Right ventricle myocardium superior (tissue), 1 donor: ENCODE results near the gene TRIM56. TPM values are rescaled to one million over a fixed set of nuclear protein-coding genes. Genes with fewer than 3 reads are reported as not detected.
A peak's percentile ranks its signal among the peaks of the same experiment; 100 is the strongest.
"Not testable (repeated sequence)": the region's sequence is repeated elsewhere in the genome, so short reads cannot be mapped to it uniquely, and the experiment has no call there.

ENCODE experiments used
- ATAC-seq: fragments of 200-7000 bp; cut with Tn5 transposase; one replicate; pipeline ENCODE4 v1.9.1; 2020; ENCODE audit warnings: mild to moderate bottlenecking; ENCODE audit not compliant: poor library complexity
- DNase-seq: peaks from one replicate; pipeline ENCODE4 v3.0.0-alpha.2; 2020
- intact Hi-C: fragments of 100-400 bp; cut with DNase I; formaldehyde crosslinking; loops from one replicate; pipeline ENCODE4 v1.11.2; 2022
- total RNA-seq: library from RNA; stranded (reverse); fragmentation: NEBNext Ultra II Directional; extraction: Animal tissue kit (Norgen Biotek cat#: 25700); gene quantifications from one replicate; pipeline ENCODE4 v1.2.1, GENCODE V29; 2021
- donor health status: DM: no; HTN: yes; CAD: no; lungs with severe emphysema.

Gene TRIM56
- total RNA-seq, 1 donor from 2014 or later, result 16.7 TPM

DNA sequence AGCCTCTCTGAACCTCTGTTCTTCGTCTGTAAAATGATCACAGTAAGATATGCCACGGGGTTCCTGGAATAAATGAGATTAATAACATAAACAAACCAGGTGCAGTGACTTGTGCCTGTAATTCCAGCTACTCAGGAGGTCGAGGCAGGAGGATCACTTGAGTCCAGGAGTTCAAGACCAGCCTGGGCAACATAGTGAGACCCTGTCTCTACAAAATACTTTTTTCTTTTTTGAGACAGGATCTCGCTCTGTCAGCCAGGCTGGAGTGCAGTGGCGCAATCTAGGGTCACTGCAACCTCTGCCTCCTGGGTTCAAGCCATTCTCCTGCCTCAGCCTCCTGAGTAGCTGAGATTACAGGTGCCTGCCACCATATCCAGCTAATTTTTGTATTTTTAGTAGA, 20.0 kb downstream of the TRIM56 start:
- DNase-seq, intact Hi-C loops, ATAC-seq: not testable (repeated sequence)

DNA sequence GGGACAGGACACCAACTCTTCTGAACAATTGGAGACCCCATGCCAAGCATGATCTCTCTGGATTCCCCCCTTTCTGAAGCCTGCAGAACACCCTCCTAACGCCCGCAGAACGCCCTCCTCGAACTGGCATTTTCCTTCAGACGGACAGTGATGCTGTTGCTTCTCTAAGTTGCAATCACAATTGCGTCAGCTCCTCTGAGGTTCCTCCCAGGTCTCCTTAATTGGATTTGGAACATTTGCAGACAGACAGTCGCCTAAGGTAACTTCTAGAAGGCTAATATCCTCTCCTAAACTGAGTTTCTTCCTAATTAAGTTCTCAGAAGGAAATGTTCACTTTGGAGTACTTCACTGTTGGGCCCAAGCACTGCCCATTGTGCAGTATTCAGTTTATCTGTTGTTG, 21.1 kb downstream of the TRIM56 start:
- intact Hi-C loops, result no loop called here
- DNase-seq, result no peak
- ATAC-seq, result no peak

DNA sequence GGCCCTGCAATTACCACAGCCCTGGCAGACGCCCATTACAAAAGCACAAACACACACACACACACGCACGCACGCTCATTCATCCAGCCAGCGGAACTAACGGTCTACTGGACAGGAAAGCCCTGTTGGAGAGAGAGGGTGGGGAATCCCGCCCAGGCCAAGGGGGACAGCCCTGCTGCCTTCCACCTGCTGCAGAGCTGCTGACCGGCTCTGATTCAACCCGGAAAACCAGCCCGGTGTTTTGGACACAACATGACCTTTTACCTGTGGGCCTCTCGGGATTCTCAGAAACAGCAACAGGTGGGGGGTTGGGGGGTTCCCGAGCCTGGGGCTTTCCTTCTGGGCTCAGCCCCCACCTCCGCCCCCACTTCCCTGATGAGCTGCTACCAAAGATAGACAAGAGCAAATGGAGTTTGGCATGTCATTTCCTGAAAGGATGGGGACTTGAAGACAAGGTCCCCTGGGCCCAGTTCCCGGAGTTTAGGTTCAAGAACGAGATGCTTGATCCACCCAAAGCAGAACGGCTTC, 23.1 kb downstream of the TRIM56 start:
- DNase-seq (peak; percentile 81), ATAC-seq (peak; percentile 69)
- intact Hi-C loops, result no loop called here

DNA sequence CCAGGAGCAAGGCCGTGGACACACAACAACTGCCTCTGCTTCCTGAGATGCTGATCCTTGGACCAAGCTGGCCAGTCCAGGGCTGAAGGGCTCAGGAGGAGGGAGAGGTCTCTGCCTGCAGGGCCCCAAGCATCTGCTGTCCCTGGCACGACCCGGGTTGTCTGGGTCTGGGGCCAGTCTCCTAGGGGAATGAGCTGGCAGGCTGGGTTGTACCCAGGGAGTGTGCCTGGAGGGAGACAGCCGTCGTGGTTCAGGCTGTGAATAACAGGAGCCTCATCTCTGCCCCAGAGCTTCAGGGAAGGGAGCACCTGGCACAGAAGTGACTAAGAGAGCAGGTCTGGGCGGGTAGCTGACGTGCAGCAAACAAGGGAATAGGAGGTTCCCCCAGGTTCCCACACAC, 23.7 kb downstream of the TRIM56 start:
- DNase-seq (no peak), ATAC-seq (no peak)
- intact Hi-C loops, result no loop called here

DNA sequence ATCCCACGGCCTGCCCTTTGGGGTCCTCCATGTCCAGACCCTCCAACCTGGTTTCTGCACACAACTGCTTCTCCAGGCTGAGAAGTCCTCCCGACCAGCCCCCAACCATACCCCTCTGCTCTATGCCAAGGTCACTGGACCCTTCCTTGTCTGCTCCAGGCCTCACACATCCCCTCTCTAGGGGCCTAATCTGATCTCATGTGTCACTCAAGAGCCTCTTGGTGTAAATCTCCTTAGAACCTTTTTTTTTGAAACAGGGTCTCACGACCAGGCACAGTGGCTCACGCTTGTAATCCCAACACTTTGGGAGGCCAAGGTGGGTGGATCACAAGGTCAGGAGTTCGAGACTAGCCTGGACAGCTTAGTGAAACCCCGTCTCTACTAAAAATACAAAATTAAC, 24.1 kb downstream of the TRIM56 start:
- no peak for ATAC-seq
- DNase-seq, result no peak
- intact Hi-C loops, result no loop called here

DNA sequence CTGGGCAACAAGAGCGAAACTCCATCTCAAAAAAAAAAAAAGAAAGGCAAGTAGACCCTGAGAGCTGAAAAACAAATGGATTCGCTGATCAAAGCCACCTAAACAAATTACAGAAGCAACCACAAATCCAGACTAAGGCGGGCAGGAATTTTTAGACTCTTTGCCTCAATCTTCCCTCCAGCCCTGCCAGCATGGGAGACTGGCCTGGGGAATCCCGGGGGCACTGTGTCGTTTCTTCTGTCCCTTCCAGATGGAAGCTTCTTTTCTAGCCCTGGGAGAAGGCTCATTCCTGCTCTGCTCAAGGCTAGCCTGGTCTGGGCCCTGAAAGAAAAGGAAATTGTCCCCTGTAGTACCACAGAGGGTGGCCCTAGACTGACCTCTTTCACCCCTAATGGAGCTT, 26.0 kb downstream of the TRIM56 start:
- ATAC-seq, result no peak
- intact Hi-C loops, result no loop called here
- DNase-seq, result no peak

DNA sequence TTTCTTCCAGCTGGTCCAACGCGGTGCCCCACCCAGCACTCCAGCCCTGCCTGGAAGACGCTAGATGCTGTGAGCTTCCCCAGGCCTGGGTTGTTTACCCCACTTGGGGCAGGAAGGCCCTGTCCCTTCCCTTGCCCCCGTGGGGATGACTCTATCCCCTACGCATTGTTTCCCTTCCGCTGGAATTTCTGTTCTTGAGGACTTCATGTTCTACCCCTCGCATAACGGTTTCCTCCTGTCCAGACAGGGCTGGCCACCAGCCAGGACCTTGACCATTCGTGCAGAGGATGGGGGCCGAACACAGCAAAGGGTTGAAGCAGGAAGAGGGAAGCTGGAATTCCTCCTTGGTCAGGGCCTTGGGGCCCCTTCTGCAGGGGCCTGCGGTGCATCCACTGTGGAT, 27.0 kb downstream of the TRIM56 start:
- ATAC-seq (peak; percentile 71), DNase-seq (peak; percentile 80)
- intact Hi-C loops, result no loop called here

DNA sequence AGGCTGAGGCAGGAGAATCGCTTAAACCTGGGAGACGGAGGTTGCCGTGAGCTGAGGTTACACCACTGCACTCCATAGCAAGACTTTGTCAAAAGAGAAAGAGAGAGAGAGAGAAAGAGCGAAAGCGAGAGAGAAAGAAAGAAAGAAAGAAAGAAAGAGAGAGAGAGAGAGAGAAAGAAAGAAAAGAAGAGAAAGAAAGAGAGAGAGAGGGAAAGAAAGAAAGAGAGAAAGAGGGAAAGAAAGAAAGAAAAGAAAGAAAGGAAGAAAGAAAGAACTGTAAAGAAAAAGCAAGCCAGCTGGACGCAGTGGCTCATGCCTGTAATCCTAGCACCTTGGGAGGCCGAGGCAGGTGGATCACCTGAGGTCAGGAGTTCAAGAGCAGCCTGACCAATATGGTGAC, 27.9 kb downstream of the TRIM56 start:
- DNase-seq, ATAC-seq, intact Hi-C loops: not testable (repeated sequence)

DNA sequence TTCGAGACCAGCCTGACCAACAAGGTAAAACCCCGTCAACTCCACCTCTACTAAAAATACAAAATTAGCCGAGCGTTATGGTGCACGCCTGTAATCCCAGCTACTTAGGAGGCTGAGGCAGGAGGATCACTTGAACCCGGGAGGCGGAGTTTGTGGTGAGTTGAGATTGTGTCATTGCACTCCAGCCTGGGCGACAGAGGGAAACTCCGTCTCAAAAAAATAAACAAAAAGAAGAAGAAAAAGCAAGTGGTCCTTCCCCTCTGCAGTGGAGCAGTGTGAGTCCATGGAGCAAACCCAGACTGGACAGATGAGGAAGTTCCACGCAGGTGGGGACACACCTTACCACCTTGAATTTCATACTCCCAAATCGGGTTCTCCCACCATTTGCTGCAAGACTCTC, 28.6 kb downstream of the TRIM56 start:
- ATAC-seq, result no peak
- DNase-seq, result no peak
- intact Hi-C loops, result no loop called here

DNA sequence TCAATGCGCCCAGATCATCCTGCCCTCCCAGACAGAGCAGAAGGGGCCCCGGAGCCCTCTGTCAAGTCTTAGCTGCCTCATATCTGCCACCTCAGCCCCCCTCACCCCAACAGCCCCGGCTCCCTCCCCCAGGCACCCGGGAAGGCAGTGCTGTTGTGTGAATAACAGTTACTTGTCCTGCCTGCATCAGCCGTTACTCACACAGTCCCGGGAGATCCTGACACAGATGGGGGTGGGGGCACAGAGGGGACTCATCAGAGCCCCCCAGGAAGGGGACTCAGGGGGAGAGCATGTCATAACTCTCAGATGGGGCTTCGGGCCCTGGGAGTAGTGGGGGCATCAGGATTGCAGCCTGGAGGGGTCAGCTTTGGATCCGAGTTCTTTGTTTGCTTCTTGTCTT, 29.2 kb downstream of the TRIM56 start:
- no peak for DNase-seq
- no peak for ATAC-seq
- intact Hi-C loops, result no loop called here

DNA sequence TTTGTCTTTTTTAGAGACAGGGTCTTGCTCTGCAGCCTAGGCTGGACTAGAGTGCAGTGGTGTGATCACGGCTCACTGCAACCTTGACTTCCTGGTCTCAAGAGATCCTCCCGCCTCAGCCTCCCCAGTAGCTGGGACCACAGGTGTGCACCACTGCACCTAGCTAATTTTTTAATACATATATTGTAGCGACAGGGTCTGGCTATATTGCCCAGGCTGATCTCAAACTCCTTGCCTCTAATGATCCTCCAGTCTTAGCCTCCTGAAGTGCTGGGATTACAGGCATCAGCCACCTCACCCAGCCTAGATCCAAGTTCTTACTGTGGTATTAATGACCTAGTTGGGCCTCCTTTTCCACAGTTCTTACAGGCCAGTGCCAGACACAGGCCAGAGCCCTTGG, 29.9 kb downstream of the TRIM56 start:
- no peak for DNase-seq
- ATAC-seq, result no peak
- intact Hi-C loops, result no loop called here

DNA sequence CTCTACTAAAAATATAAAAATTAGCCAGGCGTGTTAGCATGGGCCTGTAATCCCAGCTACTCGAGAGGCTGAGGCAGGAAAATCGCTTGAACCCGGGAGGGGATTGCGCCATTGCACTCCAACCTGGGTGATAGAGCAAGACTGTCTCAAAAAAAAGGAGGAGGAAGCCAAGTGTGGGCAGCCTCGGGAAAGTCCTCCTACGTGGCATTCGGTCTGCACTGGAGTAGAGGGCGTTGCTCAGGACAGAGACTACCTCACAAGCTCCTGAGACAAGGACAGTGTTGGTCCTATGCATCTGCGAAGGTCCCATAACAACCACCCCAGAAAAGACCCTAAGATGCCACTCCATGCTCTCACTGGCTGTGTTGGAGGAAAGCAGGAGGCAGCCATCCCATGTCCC, 31.6 kb downstream of the TRIM56 start:
- intact Hi-C loops, result no loop called here
- ATAC-seq (no peak), DNase-seq (no peak)

DNA sequence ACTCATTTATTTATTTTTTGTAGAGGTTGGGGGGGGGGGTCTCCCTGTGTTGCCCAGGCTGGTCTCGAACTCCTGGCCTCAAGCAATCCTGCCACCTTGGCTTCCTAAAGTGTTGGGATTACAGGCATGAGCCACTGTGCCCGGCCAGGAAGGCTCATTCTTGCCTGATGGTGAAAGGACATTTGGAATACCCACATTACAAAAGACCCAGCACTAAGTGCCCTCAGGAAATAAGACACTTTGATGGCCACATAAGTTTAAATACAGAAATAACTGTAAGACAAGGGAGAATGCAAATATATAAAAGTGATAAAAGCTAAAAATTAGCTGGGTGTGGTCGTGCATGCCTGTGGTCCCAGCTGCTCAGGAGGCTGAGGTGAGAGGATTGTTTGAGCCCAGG, 33.6 kb downstream of the TRIM56 start:
- intact Hi-C loops, result no loop called here
- DNase-seq (no peak), ATAC-seq (no peak)

DNA sequence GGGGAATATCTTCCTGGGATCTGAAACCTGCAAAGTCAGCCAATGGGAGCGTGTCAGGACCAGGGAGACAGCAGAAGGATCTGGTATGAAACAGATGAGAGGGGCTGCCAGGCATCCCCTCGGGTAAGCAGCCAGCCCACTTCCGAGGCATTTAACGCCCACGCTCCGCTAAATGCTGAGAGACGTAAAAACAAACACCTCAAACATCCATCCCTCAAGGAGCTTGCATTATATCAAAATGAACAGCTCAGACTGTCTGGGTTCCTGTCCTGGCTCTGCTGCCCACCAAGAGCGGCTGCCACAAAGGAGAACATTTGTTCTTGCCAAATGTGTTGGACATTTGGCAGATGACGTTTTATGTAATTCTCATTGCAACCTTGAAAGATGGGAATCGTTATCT, 34.6 kb downstream of the TRIM56 start:
- ATAC-seq (no peak), DNase-seq (no peak)
- intact Hi-C loops, result no loop called here

DNA sequence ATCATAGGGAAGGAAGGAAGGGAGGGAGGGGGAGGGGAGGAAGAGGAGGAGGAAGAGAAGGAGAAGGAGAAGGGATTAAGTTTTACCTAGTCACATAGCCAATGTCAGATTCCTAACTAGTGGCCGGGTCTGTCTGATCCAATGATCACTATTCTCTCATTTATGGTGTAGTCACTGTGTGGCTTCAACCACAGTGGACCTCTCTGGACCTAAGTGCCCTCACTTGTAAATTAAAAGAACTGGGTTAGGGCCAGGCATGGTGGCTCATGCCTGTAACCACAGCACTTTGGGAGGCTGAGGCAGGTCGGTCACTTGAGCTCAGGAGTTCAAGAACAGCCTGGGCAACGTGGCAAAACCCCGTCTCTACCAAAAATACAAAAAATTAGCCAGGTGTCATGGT, 35.0 kb downstream of the TRIM56 start:
- DNase-seq (no peak), ATAC-seq (no peak)
- intact Hi-C loops, result no loop called here

DNA sequence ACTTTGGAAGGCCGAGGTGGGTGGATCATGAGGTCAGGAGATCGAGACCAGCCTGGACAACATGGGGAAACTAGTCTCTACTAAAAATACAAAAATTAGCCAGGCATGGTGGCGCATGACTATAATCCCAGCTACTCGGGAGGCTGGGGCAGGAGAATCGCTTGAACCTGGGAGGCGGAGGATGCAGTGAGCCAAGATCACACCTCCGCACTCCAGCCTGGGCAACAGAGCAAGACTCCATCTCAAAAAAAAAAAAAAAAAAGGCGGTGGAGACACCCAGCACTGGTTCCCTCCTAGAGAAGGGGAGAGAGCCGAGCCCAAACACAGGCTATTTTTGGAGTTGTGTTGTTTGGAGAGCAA, 36.3 kb downstream of the TRIM56 start:
- ATAC-seq, DNase-seq, intact Hi-C loops: not testable (repeated sequence)

DNA sequence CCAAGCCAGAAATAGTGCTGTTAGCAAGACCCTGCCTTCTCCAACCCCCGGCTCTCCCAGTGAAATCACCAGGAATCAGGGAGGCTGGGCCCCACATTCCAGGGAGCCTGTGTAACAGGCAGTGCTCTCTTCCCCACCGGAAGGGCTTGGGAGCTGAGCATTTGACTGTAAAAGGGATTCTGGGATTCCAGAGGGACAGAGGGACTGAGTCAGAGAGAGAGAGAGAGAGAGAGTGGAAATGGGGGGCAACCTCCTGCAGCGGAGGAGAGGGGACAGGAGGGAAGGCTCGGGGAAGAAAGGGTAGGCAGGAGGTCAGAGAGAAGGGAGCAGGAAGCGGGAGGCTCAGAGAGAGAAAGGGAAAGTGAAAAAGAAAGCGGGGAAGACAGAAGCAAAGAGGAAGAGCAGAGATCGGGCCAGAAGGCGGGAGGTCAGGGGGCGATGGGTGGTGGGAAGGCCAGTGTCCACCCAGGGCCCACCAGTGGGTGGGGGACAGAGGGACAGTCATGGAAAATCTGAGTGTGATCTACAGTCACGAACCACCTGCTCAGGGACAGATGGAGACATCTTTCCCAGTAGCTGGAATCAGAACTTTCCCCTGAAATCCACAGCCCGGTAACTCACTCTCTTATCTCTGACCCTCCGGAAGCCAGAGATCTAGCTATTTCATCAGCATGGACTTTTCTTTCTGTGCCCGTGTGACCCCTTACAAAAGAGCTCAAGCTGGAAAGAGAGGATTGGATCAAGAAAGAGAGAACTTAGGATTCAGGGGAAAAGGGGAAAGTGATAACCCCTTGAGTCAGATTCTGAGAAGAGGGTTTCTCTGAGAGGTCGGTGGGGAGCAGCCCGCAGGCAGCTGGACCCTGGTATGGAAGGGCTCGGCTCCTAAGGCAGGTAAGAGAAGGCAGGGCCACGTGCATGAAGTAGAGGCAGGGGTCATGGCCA, 37.0 kb downstream of the TRIM56 start:
- intact Hi-C loops, result no loop called here
- ATAC-seq (peak; percentile 75), DNase-seq (peak; percentile 80)

DNA sequence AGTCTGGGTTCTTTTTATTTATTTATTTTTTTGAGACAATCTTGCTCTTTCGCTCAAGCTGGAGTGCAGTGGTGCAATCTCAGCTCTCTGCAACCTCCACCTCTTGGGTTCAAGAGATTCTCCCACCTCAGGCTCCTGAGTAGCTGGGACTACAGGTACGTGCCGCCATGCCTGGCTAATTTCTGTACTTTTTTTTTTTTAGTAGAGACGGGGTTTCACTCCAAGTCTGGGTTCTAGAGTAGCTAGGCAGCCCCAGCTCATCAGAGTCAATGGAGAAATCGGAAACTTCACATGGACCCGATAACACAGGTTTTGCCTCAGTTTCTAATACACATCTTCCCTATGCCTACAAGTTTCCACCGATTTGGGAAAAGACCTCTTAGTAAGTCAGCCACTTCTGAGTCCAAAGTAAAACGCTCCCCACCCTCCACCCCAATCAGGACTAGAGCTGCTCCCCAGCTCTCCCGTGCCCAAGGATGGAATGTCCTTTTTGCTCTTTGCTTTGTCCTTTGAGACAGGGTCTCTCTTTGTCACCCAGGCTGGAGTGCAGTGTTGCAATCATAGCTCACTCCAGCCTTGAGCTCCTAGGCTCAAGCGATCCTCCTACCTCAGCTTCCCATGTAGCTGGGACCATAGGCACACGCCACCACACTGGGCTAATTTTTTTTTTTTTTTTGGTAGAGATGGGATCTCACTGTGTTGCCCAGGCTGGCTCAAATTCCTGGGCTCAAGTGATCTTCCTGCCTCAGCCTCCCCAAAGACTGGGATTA, 37.8 kb downstream of the TRIM56 start:
- DNase-seq, result no peak
- ATAC-seq, result no peak
- intact Hi-C loops, result no loop called here

DNA sequence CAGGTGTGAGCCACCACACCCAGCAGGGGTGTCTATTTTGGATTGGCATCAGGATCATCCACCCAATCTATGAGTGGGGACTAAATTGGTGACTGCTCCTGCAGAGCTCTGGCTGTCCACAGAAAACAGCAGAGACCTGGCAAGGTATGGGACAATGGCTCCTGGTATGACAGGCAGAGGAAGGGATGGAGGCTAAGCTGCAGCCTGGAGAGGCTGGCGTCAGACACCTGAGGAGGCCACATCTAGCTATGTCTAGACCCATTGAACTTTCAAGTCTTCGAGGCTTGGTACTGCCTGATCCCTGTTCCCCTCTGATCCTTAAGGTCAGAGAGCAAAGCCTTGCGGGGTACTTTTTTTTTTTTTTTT, 38.4 kb downstream of the TRIM56 start:
- intact Hi-C loops, result no loop called here
- no peak for ATAC-seq
- DNase-seq, result no peak
